Measurements from ENCODE around the gene SERPINA10. TPM values are rescaled to one million over a fixed set of nuclear protein-coding genes. Genes with fewer than 3 reads are reported as not detected.

The SERPINA10 gene
- total RNA-seq, 1 donor from 2014 or later: not detected

- Histone ChIP-seq H3K27ac (no peak overlapping the region), H3K4me3 (no peak overlapping the region), H3K27me3 (no peaks in the 10 kb centered on the region), H3K36me3 (no peaks in the 10 kb centered on the region), H3K9me3 (no peaks in the 10 kb centered on the region), H3K4me1 (no peaks in the 10 kb centered on the region)
- peak in 1 of 2 donors; percentile 40 for DNase-seq (ENCODE audit: extremely low spot score in 2 of 2)
- TF ChIP-seq POLR2A (IDR thresholded peaks at IDR 0.05): no peak
- no peak for TF ChIP-seq POLR2AphosphoS5 (IDR thresholded peaks at IDR 0.05; ENCODE audit: insufficient read depth in 1 of 2, low read depth in 1 of 2)
- TF ChIP-seq, protein P1, sequence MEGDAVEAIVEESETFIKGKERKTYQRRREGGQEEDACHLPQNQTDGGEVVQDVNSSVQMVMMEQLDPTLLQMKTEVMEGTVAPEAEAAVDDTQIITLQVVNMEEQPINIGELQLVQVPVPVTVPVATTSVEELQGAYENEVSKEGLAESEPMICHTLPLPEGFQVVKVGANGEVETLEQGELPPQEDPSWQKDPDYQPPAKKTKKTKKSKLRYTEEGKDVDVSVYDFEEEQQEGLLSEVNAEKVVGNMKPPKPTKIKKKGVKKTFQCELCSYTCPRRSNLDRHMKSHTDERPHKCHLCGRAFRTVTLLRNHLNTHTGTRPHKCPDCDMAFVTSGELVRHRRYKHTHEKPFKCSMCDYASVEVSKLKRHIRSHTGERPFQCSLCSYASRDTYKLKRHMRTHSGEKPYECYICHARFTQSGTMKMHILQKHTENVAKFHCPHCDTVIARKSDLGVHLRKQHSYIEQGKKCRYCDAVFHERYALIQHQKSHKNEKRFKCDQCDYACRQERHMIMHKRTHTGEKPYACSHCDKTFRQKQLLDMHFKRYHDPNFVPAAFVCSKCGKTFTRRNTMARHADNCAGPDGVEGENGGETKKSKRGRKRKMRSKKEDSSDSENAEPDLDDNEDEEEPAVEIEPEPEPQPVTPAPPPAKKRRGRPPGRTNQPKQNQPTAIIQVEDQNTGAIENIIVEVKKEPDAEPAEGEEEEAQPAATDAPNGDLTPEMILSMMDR (IDR thresholded peaks at IDR 0.05): no peak
- intact Hi-C loops (cut with DNase I): loop anchor here (1.0 kb wide), 1 partner anchor 34 kb away; no protein-coding TSS in a partner anchor
Measured at GRCh38 chr14:94307410-94307992, 14.4 kb upstream of the SERPINA10 start.

- intact Hi-C loops (cut with DNase I): no loop called here
- TF ChIP-seq POLR2A (IDR thresholded peaks at IDR 0.05) (no peak), POLR2AphosphoS5 (IDR thresholded peaks at IDR 0.05; ENCODE audit: insufficient read depth in 1 of 2, low read depth in 1 of 2) (no peak)
Measured at GRCh38 chr14:94306047-94306978, 13.2 kb upstream of the SERPINA10 start.

DNA sequence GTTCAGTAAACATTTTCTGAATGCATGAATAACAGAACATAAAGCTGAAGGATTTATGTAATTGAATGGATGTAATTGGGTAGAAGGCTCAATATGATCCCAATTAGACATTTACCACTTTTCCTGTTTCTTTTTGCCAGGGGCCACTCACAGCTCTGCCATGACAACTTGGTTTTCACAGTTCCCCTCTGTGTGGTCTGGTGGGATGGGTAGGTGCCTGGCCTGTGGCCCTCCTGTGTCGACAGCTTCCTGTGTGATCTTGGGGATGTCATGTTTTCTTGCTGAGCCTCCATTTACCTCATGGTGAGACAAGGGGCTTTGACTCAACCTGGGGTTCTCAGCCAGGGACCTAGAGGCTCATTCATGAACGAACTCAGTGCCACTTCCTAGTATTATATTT, 12.6 kb upstream of the SERPINA10 start:
- H3K4me3 ChIP-seq: no peak overlapping the region
- H3K36me3 ChIP-seq: no peaks in the 10 kb centered on the region
- no peak overlapping the region for H3K27ac ChIP-seq
- H3K4me1 ChIP-seq: no peaks in the 10 kb centered on the region
- DNase-seq (ENCODE audit: extremely low spot score in 2 of 2): no peak
- TF ChIP-seq POLR2AphosphoS5 (IDR thresholded peaks at IDR 0.05; ENCODE audit: insufficient read depth in 1 of 2, low read depth in 1 of 2) (no peak), POLR2A (IDR thresholded peaks at IDR 0.05) (no peak)
- TF ChIP-seq, protein P1 (IDR thresholded peaks at IDR 0.05): no peak
- H3K27me3 ChIP-seq: no peaks in the 10 kb centered on the region
- intact Hi-C loops (cut with DNase I): no loop called here
- H3K9me3 ChIP-seq: no peaks in the 10 kb centered on the region

More at GRCh38 chr14:94306047-94306978, 13.2 kb upstream of the SERPINA10 start:
- peak in 1 of 2 donors; percentile 52 for DNase-seq (ENCODE audit: extremely low spot score in 2 of 2)
- Histone ChIP-seq H3K4me1 (no peaks in the 10 kb centered on the region), H3K36me3 (no peaks in the 10 kb centered on the region), H3K9me3 (no peaks in the 10 kb centered on the region), H3K27me3 (no peaks in the 10 kb centered on the region), H3K27ac (no peak overlapping the region), H3K4me3 (no peak overlapping the region)

DNA sequence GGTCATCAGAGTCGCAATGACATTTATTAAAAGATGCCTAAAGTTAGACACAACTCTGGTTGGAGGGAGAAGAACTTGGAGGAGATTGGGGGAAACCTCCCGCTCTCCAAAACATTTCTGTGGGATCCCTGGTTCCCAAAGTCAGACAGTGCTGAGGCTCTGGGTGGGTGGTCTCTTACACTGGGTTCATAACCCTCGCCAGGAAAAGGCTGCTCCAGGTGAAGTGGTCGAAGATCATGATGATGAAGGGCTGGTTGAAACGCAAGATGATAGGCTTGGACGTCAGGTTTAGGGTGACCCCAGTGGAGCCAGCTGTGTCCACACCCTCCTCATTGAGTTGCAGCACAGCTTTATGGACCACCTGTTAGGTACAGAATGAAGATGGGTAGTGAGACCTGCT, 11.2 kb upstream of the SERPINA10 start:
- no peaks in the 10 kb centered on the region for H3K36me3 ChIP-seq
- no peaks in the 10 kb centered on the region for H3K9me3 ChIP-seq
- intact Hi-C loops (cut with DNase I): no loop called here
- DNase-seq (ENCODE audit: extremely low spot score in 2 of 2): peak in 1 of 2 donors; percentile 69
- H3K4me1 ChIP-seq: no peaks in the 10 kb centered on the region
- no peak overlapping the region for H3K27ac ChIP-seq
- no peaks in the 10 kb centered on the region for H3K27me3 ChIP-seq
- no peak overlapping the region for H3K4me3 ChIP-seq
- TF ChIP-seq POLR2A (IDR thresholded peaks at IDR 0.05): no peak
- TF ChIP-seq POLR2AphosphoS5 (IDR thresholded peaks at IDR 0.05; ENCODE audit: insufficient read depth in 1 of 2, low read depth in 1 of 2): no peak
- TF ChIP-seq, protein P1 (IDR thresholded peaks at IDR 0.05): no peak

DNA sequence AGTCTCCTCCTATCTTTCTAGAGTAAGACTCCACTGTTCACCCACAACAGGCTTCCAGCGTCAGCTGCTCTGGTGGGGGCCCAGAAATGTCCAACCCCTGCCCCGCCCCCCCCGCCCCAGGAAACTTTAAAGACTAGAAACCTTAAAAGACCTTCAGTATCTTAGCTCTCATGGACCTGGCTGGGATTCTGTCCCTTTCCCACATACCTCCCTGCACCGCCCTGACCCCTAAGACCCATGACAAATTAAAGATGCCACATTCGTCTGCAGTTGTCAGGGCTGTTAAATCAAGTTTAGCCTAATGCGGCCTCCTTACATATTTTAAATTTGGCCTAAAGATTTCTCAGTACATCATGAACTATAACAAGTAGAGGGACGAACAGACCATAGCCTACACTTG, 10.0 kb upstream of the SERPINA10 start:
- Histone ChIP-seq H3K4me3 (no peak overlapping the region), H3K36me3 (no peaks in the 10 kb centered on the region), H3K9me3 (no peaks in the 10 kb centered on the region), H3K27ac (no peak overlapping the region), H3K4me1 (no peaks in the 10 kb centered on the region), H3K27me3 (no peaks in the 10 kb centered on the region)
- intact Hi-C loops (cut with DNase I): no loop called here
- TF ChIP-seq POLR2AphosphoS5 (IDR thresholded peaks at IDR 0.05; ENCODE audit: insufficient read depth in 1 of 2, low read depth in 1 of 2) (no peak), POLR2A (IDR thresholded peaks at IDR 0.05) (no peak)
- TF ChIP-seq, protein P1 (IDR thresholded peaks at IDR 0.05): no peak
- peak in 1 of 2 donors; percentile 32 for DNase-seq (ENCODE audit: extremely low spot score in 2 of 2)
